ENCODE data around the gene SAMD8.
A peak's percentile ranks its signal among the peaks of the same experiment; 100 is the strongest.

SAMD8 gene

GRCh38 chr10:75111365-75111906, at the start of gene SAMD8:
Gene SAMD8, plus strand, starts transcription at chr10:75111656. Its CDS starts 38,873 bp downstream, at chr10:75150529.
- Histone ChIP-seq H2AFZ (ENCODE audit: low read depth, low read length) (peak within 1 kb of the TSS; percentile 90), H3K4me3 (ENCODE audit: low read length) (peak within 1 kb of the TSS; percentile 86), H3K9me3 (ENCODE audit: low read length) (no peaks in the 10 kb centered on the region), H3K27me3 (ENCODE audit: insufficient read depth, low read length) (no peaks in the 10 kb centered on the region), H3K4me1 (ENCODE audit: insufficient read depth, low read length) (peaks cover 3% of the 10 kb centered on the region), H3K36me3 (ENCODE audit: insufficient read depth, low read length) (no peaks in the 10 kb centered on the region)

GRCh38 chr10:75061709-75062505, 49.5 kb upstream of the SAMD8 start:
- H3K4me1 ChIP-seq (ENCODE audit: insufficient read depth, low read length): no peaks in the 10 kb centered on the region
- H3K9me3 ChIP-seq (ENCODE audit: low read length): no peaks in the 10 kb centered on the region
- no peak overlapping the region for H3K4me3 ChIP-seq (ENCODE audit: low read length)
- no peaks in the 10 kb centered on the region for H3K36me3 ChIP-seq (ENCODE audit: insufficient read depth, low read length)
- H2AFZ ChIP-seq (ENCODE audit: low read depth, low read length): no peak overlapping the region
- no peaks in the 10 kb centered on the region for H3K27me3 ChIP-seq (ENCODE audit: insufficient read depth, low read length)

DNA sequence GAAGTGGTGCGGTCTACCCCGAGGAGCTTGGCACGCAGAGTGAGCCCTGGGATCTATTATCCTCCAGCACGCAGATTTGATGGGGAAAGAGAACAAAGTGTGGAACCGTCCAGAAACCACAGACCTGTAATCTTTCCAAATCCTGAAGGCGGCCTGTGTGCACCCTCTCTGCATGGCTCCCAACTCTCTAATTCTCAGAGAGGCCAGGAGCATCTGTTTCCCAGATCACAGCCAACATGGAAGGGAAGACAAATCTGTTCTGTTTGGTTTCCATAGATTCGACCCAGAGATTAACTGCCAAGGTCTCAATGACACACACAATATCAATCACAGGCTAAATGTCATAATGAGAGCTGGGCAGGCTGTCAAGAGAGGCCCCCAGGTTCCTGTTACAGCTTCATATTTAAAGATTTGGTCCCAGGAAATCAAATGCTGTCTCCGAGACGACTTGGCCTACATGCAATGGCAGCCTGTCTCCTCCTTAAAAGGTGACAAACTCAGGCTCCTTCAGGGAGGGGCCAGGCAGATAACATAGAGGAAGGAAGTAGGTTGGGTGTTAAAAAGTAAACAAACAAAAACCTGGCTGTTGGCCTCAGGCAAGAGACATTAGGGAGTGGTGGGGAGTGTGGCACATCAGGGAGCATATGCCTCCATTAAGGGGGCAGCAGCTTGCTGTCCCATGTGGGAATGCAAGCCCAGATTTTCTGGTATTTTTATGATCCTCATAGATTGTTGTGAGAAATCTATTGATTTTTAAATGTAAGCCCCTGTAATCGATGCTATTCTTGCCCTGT, 48.8 kb upstream of the SAMD8 start:
- Histone ChIP-seq H3K4me3 (ENCODE audit: low read length) (no peak overlapping the region), H2AFZ (ENCODE audit: low read depth, low read length) (no peak overlapping the region), H3K4me1 (ENCODE audit: insufficient read depth, low read length) (no peaks in the 10 kb centered on the region), H3K36me3 (ENCODE audit: insufficient read depth, low read length) (no peaks in the 10 kb centered on the region), H3K9me3 (ENCODE audit: low read length) (no peaks in the 10 kb centered on the region), H3K27me3 (ENCODE audit: insufficient read depth, low read length) (no peaks in the 10 kb centered on the region)

DNA sequence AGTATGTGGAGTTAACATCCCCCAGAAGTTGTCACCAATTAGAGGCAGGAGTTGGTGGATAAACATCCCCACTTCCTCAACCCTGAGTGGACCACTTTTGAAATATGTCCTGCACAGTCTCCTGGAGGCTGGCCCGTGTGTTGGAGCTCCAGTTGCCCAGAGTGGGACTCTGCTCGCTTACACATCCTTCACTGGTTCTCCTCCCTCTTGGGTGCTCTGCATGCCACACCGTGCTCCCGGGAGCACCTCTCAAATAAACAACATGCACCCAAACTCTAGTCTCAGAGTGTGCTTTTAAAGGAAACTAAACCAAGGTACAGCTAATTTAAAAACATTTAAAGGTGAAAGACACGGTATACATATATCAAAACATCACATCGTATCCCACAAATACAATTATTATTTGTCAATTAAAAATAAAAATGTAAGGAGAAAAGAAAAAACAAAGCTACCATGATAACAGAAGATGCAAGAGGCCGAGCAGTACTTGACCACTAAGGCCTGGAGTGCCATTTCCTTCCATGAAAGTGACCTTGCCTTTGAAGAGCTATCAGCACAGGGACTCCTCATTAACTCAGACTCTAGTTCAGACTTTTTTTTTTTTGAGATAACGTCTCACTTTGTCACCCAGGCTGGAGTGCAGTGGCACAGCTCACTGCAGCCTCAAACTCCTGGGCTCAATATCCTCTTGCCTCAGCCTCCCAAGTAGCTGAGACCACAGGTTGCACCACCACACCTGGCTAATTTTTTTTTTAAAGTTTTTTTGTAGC, 47.8 kb upstream of the SAMD8 start:
- Histone ChIP-seq H2AFZ (ENCODE audit: low read depth, low read length) (no peak overlapping the region), H3K4me3 (ENCODE audit: low read length) (no peak overlapping the region), H3K4me1 (ENCODE audit: insufficient read depth, low read length) (no peaks in the 10 kb centered on the region), H3K9me3 (ENCODE audit: low read length) (no peaks in the 10 kb centered on the region), H3K36me3 (ENCODE audit: insufficient read depth, low read length) (no peaks in the 10 kb centered on the region), H3K27me3 (ENCODE audit: insufficient read depth, low read length) (no peaks in the 10 kb centered on the region)

GRCh38 chr10:75065076-75065475, 46.4 kb upstream of the SAMD8 start:
- Histone ChIP-seq H3K36me3 (ENCODE audit: insufficient read depth, low read length) (no peaks in the 10 kb centered on the region), H2AFZ (ENCODE audit: low read depth, low read length) (no peak overlapping the region), H3K4me1 (ENCODE audit: insufficient read depth, low read length) (no peaks in the 10 kb centered on the region), H3K4me3 (ENCODE audit: low read length) (no peak overlapping the region), H3K9me3 (ENCODE audit: low read length) (no peaks in the 10 kb centered on the region), H3K27me3 (ENCODE audit: insufficient read depth, low read length) (no peaks in the 10 kb centered on the region)

DNA sequence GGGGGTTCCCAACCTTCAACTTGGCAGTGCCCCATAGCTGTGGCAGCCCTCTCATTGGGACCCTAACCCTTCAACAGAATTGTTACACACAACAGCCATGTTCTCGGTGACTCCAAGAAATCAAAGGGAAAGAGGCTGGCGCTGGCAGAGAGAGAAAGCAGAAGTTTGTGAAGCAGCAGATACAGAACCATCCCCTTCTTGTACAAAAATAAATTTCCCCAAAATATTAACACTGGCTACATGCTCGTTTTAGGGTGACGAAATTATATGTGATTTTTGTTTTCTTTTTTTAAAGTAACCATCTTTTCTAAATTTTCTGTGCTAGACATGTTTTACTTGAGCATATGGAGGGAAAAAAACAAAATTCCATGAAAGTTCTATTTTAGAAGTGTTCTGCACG, 45.2 kb upstream of the SAMD8 start:
- Histone ChIP-seq H3K27me3 (ENCODE audit: insufficient read depth, low read length) (no peaks in the 10 kb centered on the region), H3K4me1 (ENCODE audit: insufficient read depth, low read length) (no peaks in the 10 kb centered on the region), H2AFZ (ENCODE audit: low read depth, low read length) (no peak overlapping the region), H3K4me3 (ENCODE audit: low read length) (no peak overlapping the region), H3K36me3 (ENCODE audit: insufficient read depth, low read length) (no peaks in the 10 kb centered on the region), H3K9me3 (ENCODE audit: low read length) (no peaks in the 10 kb centered on the region)

DNA sequence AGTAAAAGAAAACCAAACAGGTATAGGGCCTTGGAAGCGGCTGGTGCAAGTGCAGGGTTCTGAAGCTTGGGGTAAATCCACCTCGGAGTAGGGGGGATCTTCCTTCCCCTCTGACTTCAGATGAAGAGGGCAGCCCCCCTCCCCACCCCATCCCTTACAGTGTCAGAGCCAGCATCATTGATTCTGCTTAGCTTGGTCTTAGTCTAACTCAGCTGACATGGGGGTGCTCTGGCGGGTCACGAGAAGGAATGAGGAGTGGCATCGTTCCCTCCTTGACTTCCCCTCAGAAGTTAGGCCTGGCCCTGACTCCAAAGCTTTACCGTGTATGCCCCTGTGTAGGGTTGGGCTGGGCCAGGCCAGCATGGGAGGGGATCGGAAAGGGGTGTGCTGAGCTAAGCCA, 44.2 kb upstream of the SAMD8 start:
- no peaks in the 10 kb centered on the region for H3K36me3 ChIP-seq (ENCODE audit: insufficient read depth, low read length)
- no peaks in the 10 kb centered on the region for H3K4me1 ChIP-seq (ENCODE audit: insufficient read depth, low read length)
- H2AFZ ChIP-seq (ENCODE audit: low read depth, low read length): no peak overlapping the region
- H3K4me3 ChIP-seq (ENCODE audit: low read length): no peak overlapping the region
- no peaks in the 10 kb centered on the region for H3K9me3 ChIP-seq (ENCODE audit: low read length)
- H3K27me3 ChIP-seq (ENCODE audit: insufficient read depth, low read length): no peaks in the 10 kb centered on the region

GRCh38 chr10:75068523-75068922, 42.9 kb upstream of the SAMD8 start:
- no peaks in the 10 kb centered on the region for H3K36me3 ChIP-seq (ENCODE audit: insufficient read depth, low read length)
- H3K27me3 ChIP-seq (ENCODE audit: insufficient read depth, low read length): no peaks in the 10 kb centered on the region
- no peak overlapping the region for H2AFZ ChIP-seq (ENCODE audit: low read depth, low read length)
- no peaks in the 10 kb centered on the region for H3K4me1 ChIP-seq (ENCODE audit: insufficient read depth, low read length)
- no peak overlapping the region for H3K4me3 ChIP-seq (ENCODE audit: low read length)
- H3K9me3 ChIP-seq (ENCODE audit: low read length): no peaks in the 10 kb centered on the region

DNA sequence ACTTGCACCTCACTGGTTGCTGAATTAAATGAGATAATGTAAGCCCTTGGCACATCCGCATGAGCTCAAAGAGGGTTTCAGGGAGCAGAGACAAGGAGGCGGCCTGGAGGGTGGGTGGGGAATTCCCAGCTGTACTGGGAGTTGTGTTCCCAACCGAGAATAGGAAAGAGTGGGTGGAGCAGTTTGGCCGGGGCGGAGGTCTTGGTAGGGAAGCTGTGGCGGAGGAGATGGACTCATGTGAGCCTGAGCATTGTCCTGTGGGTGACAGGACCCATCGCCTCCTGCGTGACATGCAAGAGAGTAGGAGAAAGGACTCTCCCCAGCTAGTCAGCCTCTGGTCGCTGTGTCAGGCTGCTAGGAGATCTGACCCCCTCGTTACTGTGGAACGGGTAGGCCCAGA, 41.0 kb upstream of the SAMD8 start:
- H3K4me1 ChIP-seq (ENCODE audit: insufficient read depth, low read length): no peaks in the 10 kb centered on the region
- H3K36me3 ChIP-seq (ENCODE audit: insufficient read depth, low read length): no peaks in the 10 kb centered on the region
- H3K27me3 ChIP-seq (ENCODE audit: insufficient read depth, low read length): no peaks in the 10 kb centered on the region
- no peaks in the 10 kb centered on the region for H3K9me3 ChIP-seq (ENCODE audit: low read length)
- no peak overlapping the region for H2AFZ ChIP-seq (ENCODE audit: low read depth, low read length)
- no peak overlapping the region for H3K4me3 ChIP-seq (ENCODE audit: low read length)

- H3K4me1 ChIP-seq (ENCODE audit: insufficient read depth, low read length): peaks cover 2% of the 10 kb centered on the region
Measured at GRCh38 chr10:75070961-75071428, 40.5 kb upstream of the SAMD8 start.

DNA sequence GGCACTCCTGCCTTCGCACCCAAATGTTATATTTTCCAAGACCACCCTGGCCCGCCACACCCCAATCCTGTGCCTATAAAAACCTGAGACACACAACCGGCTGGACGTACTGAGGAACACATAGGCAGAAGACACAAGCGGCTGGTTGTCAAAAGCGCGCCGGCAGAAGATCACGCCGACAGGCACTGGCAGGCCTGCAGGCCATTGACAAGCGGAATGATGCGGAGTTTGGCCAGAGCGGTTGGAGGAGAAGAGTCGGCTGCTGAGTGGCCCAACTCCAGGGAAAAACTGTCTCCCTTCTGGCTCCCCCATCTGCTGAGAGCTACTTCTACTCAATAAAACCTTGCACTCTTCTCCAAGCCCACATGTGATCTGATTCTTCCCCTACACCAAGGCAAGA, 39.7 kb upstream of the SAMD8 start:
- Histone ChIP-seq H3K9me3 (ENCODE audit: low read length) (no peaks in the 10 kb centered on the region), H3K4me1 (ENCODE audit: insufficient read depth, low read length) (peaks cover 5% of the 10 kb centered on the region), H2AFZ (ENCODE audit: low read depth, low read length) (no peak overlapping the region), H3K36me3 (ENCODE audit: insufficient read depth, low read length) (no peaks in the 10 kb centered on the region), H3K27me3 (ENCODE audit: insufficient read depth, low read length) (no peaks in the 10 kb centered on the region), H3K4me3 (ENCODE audit: low read length) (no peak overlapping the region)

More at GRCh38 chr10:75070961-75071428, 40.5 kb upstream of the SAMD8 start:
- no peaks in the 10 kb centered on the region for H3K36me3 ChIP-seq (ENCODE audit: insufficient read depth, low read length)
- no peaks in the 10 kb centered on the region for H3K27me3 ChIP-seq (ENCODE audit: insufficient read depth, low read length)
- no peak overlapping the region for H3K4me3 ChIP-seq (ENCODE audit: low read length)
- H3K9me3 ChIP-seq (ENCODE audit: low read length): no peaks in the 10 kb centered on the region
- H2AFZ ChIP-seq (ENCODE audit: low read depth, low read length): no peak overlapping the region

DNA sequence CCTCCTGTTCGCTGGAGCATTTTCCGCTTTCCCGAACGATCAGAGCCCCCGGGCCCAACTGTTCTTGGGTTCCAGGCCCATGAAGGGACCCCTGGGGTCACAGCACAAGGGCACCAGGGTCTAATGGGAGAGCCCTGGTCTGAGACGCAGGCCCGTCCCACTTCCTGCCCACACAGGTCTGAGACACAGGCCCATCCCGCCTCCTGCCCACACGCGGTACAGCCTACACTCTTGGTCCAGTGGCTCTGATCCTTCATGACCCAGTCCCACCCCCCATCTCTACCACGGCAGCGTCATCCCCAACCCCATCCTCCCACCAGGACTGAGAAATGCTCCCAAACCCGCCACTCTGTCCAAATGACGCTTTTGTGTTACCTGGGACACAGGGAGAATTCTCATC, 38.7 kb upstream of the SAMD8 start:
- H3K27me3 ChIP-seq (ENCODE audit: insufficient read depth, low read length): no peaks in the 10 kb centered on the region
- no peak overlapping the region for H3K4me3 ChIP-seq (ENCODE audit: low read length)
- H3K36me3 ChIP-seq (ENCODE audit: insufficient read depth, low read length): no peaks in the 10 kb centered on the region
- peaks cover 5% of the 10 kb centered on the region for H3K4me1 ChIP-seq (ENCODE audit: insufficient read depth, low read length)
- no peaks in the 10 kb centered on the region for H3K9me3 ChIP-seq (ENCODE audit: low read length)
- H2AFZ ChIP-seq (ENCODE audit: low read depth, low read length): no peak overlapping the region

Data from neuron (in vitro differentiated cells).